Activated naive CD8-positive, alpha-beta T cell treated with anti-CD3 and anti-CD28 coated beads, Interleukin-2, amount 10 ng/mL, durations not matched to agents 7 days and 5 days (primary cell): ENCODE measurements around the gene SMIM34. TPM values are rescaled to one million over a fixed set of nuclear protein-coding genes. Genes with fewer than 3 reads are reported as not detected.
"Not testable (repeated sequence)": the region's sequence is repeated elsewhere in the genome, so short reads cannot be mapped to it uniquely, and the experiment has no call there.

ENCODE experiments used
- ATAC-seq: fragments of 150-1000 bp; cut with Tn5 transposase; one replicate; pipeline ENCODE4 v1.10.0; 2021; ENCODE audit warnings: low read depth, moderate library complexity
- POLR2A ChIA-PET: fragments of 350-600 bp; sonication (Branson Sonifier 250); formaldehyde crosslinking; loops from one replicate; lab custom pipeline; 2021; ENCODE audit warnings: antibody characterized with exemption; lab: Charles Lee
- DNase-seq: peaks from one replicate; pipeline ENCODE4 v3.0.0; 2021
- H3K27ac Mint-ChIP-seq: one replicate; pipeline ENCODE4 v1.8.0; 2022; ENCODE audit warnings: mild to moderate bottlenecking, mixed read lengths
- H3K27me3 Mint-ChIP-seq: one replicate; pipeline ENCODE4 v1.8.0; 2022; ENCODE audit warnings: mild to moderate bottlenecking, moderate library complexity, mixed read lengths
- H3K36me3 Mint-ChIP-seq: one replicate; pipeline ENCODE4 v1.8.0; 2021; ENCODE audit warnings: mild to moderate bottlenecking, mixed read lengths
- H3K4me1 Mint-ChIP-seq: one replicate; pipeline ENCODE4 v1.8.0; 2021; ENCODE audit warnings: mixed read lengths
- H3K4me3 Mint-ChIP-seq: one replicate; pipeline ENCODE4 v1.8.0; 2022; ENCODE audit warnings: mild to moderate bottlenecking, moderate library complexity, mixed read lengths
- H3K9me3 Mint-ChIP-seq: one replicate; pipeline ENCODE4 v1.8.0; 2021; ENCODE audit warnings: mixed read lengths
- total RNA-seq, 2 experiments: library from RNA; stranded (reverse); gene quantifications; one replicate each; pipeline ENCODE4 v1.2.3, GENCODE V29; 2021

Gene SMIM34, protein sequence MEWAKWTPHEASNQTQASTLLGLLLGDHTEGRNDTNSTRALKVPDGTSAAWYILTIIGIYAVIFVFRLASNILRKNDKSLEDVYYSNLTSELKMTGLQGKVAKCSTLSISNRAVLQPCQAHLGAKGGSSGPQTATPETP
- total RNA-seq = not detected

DNA sequence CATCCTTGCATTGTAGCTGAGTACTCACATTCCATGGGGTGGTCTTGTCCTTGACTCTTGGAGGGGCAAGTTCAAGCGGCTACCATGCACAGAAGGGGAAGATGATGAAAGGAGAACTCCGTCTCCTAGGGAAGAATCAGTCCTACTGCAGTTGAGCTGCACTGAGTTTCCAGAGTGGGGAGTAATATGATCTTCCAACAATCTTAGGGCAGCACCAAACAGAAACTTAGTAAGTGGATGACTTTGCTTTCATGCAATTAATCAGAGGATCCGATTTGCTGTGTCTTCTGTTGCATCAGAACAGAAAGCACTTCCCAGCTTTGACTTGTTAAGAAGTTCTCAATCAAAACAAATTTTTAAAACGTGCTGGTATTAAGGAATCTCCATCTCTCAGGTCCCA lies at the start of gene SMIM34:
Gene SMIM34, minus strand, starts transcription at position 147 of the 400 bp plus-strand sequence. Its CDS starts 112 bp downstream, at position 35.
- POLR2A ChIA-PET, H3K4me3 Mint-ChIP-seq, DNase-seq, H3K4me1 Mint-ChIP-seq, H3K36me3 Mint-ChIP-seq, H3K9me3 Mint-ChIP-seq, H3K27me3 Mint-ChIP-seq, ATAC-seq, H3K27ac Mint-ChIP-seq: not testable (repeated sequence)

DNA sequence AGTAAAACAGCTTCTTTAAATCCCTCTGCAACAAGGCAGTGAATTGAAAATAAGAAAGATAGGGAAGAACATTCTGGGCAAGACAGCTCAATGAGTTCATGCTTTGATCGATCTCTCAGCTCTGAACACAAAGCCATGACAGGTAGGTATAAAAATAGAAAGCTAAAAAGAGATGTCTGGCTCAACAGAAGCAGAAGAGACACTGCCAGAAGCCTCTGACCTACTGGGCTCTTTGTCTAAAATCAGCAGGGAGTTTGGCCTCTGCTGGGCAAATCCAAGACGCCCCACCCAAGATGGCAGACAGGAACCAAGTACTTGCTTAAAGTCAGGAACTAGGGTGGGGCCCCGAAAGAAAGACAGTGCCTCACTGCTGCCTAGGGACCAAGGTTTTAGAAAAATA lies 43.6 kb upstream of the SMIM34 start:
- H3K4me3 Mint-ChIP-seq, ATAC-seq, H3K9me3 Mint-ChIP-seq, H3K27ac Mint-ChIP-seq, H3K36me3 Mint-ChIP-seq, POLR2A ChIA-PET, DNase-seq, H3K27me3 Mint-ChIP-seq, H3K4me1 Mint-ChIP-seq: not testable (repeated sequence)

DNA sequence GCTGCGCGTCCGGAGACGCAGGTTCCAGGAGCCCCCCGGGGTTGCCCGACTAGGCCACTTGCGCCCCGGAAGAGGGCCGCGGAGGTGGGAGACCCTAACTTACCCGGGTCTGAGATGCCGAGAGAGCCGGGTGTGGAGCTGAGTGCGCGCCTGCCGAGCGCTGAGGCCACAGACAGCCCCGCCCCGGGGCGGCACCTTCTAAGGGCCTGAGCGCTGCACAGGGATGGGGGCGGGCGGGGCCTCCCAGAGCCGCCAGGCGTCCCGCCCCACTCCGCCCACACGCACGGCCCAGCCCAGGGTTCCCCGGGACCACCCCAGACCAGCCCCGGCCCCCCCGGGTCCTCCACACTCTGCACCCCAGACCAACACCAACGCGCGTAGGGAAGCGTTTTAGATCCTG lies 35.7 kb upstream of the SMIM34 start:
- ATAC-seq, DNase-seq, H3K27ac Mint-ChIP-seq, H3K4me3 Mint-ChIP-seq, H3K9me3 Mint-ChIP-seq, H3K27me3 Mint-ChIP-seq, H3K36me3 Mint-ChIP-seq, POLR2A ChIA-PET, H3K4me1 Mint-ChIP-seq: not testable (repeated sequence)

DNA sequence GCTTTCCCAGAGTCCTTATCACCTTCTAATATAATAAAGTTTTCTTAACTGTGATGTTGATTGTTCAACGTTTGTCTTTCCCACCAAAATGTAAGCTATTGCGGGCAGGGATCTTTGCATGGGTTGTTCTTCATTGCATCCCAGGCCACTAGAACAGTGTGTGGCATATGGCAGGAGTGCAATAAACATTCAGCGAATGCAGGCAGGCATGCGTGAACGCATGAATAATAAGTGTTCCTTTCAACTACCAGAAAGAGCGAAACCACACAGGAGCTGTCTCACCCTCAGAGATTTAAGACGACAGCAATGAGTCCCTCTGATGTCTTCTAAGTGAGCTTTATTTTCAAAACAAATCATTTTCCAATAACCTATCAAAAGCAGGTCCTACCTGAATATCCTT lies 34.5 kb upstream of the SMIM34 start:
- POLR2A ChIA-PET, ATAC-seq, DNase-seq, H3K4me1 Mint-ChIP-seq, H3K27ac Mint-ChIP-seq, H3K36me3 Mint-ChIP-seq, H3K9me3 Mint-ChIP-seq, H3K4me3 Mint-ChIP-seq, H3K27me3 Mint-ChIP-seq: not testable (repeated sequence)

DNA sequence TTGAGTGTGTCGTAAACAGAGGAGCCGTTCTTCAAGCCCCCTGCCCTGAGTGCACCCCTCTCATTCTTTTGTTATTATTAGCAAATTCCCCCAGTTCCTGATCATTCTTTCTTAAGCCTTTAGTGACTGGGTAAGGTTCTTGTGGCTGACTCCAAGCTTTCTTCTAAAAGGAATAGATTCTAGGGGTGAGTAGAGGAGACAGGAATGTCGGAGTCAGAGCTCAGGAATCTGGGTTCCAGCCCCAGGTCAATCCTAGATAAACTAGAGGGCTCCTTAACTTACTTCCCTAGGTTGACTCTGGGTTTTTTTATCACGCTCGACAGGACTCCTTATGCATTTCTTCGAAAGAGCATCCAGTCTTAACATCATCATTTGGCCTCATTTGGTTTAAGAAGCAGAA lies 32.4 kb upstream of the SMIM34 start:
- H3K4me1 Mint-ChIP-seq, H3K9me3 Mint-ChIP-seq, DNase-seq, H3K4me3 Mint-ChIP-seq, ATAC-seq, H3K27ac Mint-ChIP-seq, POLR2A ChIA-PET, H3K36me3 Mint-ChIP-seq, H3K27me3 Mint-ChIP-seq: not testable (repeated sequence)

DNA sequence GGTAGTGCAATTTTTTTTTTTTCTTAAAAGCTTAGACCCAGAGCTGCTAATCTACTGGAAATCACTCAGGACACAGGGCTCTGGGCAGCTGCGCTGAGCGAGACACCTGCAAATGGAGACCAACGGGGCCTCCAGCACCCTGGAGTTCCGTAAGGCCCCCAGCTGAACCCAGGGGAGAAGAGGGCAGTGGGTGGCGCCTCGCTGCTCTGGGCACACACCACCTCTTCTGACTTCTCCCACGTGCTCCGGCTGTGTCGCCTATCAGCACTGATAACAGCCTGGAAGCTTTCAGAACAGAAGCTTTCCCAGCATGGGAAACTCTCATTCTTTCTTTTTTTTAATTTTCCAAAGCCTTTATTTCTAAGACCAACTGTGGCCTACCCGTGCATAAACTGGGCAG lies 31.9 kb upstream of the SMIM34 start:
- H3K36me3 Mint-ChIP-seq, DNase-seq, H3K4me3 Mint-ChIP-seq, H3K9me3 Mint-ChIP-seq, H3K27me3 Mint-ChIP-seq, H3K27ac Mint-ChIP-seq, H3K4me1 Mint-ChIP-seq, ATAC-seq, POLR2A ChIA-PET: not testable (repeated sequence)

DNA sequence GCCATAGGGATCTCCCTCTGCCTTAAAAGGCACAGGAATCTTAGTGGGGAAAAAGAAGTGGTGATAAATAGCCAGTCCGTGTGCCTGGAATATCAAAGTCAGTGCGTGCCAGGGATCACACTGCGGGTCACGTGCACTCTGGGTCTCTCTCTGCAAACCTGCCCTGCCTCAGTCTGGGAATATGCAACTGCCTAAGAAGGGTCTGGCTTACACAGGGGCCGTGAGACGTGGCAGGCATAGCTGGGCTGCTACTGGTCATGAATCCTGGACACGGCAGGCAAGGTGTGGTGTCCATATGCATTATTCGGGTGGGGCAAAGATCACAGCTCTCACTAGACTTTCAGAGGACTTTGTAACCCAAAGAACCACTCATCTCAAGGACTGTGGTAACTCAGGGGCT lies 23.3 kb upstream of the SMIM34 start:
- H3K36me3 Mint-ChIP-seq, H3K27me3 Mint-ChIP-seq, DNase-seq, H3K9me3 Mint-ChIP-seq, H3K27ac Mint-ChIP-seq, ATAC-seq, POLR2A ChIA-PET, H3K4me3 Mint-ChIP-seq, H3K4me1 Mint-ChIP-seq: not testable (repeated sequence)

DNA sequence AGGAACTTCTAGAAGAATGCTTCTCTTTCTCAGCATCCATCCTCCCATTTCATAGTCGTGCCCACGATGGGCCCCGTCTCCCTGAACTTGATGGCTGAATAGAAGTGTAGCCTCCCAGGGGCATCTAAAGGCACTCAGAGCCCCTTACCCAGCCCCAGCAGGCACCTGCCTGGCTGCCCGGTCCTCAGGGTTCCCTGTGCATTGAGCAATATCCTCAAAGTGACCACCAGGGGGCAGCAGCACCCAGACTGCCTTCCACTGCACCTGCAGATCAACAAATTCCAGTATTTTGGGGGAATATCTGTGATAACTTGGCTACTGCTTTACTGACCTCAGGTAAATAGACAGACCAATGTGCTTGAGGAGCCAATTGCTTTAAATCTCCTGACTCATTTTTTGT lies 19.7 kb upstream of the SMIM34 start:
- DNase-seq, H3K4me1 Mint-ChIP-seq, ATAC-seq, POLR2A ChIA-PET, H3K27me3 Mint-ChIP-seq, H3K9me3 Mint-ChIP-seq, H3K27ac Mint-ChIP-seq, H3K36me3 Mint-ChIP-seq, H3K4me3 Mint-ChIP-seq: not testable (repeated sequence)

DNA sequence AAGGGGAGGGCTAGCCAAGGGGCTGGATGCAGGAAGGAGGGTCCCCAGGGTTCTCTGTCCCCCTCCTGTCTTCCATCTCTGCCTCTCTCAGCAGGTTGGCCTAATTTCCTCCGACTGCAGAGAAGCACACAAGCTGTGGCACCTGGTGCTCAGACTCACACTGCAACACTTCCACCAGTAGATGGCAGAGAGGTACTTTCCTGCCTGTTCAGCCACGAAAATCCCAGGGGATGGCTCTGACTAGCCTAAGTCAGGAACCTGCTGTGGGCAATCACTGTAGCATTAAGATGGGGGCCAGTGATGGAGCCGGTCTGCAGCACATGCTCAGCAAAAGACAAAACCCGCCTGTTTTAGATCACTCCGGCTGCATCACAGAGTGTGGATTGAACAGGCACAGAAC lies 6.0 kb upstream of the SMIM34 start:
- H3K9me3 Mint-ChIP-seq, ATAC-seq, POLR2A ChIA-PET, H3K27me3 Mint-ChIP-seq, DNase-seq, H3K4me3 Mint-ChIP-seq, H3K36me3 Mint-ChIP-seq, H3K27ac Mint-ChIP-seq, H3K4me1 Mint-ChIP-seq: not testable (repeated sequence)

DNA sequence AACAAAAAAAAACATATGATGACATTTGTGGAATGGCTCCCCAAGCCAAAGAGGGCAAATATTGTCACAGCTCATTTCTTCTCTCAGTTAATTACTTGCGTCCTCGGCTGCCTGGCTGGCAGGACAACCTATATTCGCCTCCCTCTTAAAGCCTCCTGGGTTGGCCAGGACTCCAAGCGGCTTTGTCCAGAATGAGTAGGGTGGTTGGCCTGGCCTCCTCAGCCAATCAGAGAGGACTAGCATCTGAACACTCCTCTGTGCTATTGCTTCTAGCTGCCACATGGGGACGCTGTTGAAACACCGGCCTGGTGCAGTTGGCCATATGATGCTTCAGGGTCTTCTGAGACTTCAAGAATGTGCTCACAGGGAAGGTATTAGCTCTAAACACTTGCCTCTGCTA lies 4.7 kb upstream of the SMIM34 start:
- H3K27me3 Mint-ChIP-seq, H3K36me3 Mint-ChIP-seq, POLR2A ChIA-PET, DNase-seq, H3K4me1 Mint-ChIP-seq, H3K9me3 Mint-ChIP-seq, ATAC-seq, H3K27ac Mint-ChIP-seq, H3K4me3 Mint-ChIP-seq: not testable (repeated sequence)

DNA sequence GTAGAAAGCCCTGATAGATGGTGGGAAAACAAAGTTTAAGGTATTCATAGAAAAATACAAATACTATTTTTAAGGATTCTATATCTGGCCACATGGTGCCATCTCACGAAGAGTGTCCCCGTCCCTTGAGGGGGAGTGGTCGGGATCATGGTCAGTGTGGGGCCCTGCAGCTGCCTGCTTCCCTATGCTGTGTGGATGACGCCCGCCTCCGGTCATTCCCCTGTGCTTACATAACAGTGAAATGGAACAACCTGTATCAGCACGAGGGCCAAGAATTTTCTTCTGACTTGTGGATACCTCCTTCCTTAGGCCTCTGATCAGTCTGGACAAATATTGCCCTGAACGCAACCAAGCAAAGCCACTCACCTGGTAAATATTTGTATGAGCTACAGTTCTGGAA lies 3.6 kb upstream of the SMIM34 start:
- H3K9me3 Mint-ChIP-seq, H3K4me3 Mint-ChIP-seq, DNase-seq, ATAC-seq, H3K27ac Mint-ChIP-seq, POLR2A ChIA-PET, H3K36me3 Mint-ChIP-seq, H3K27me3 Mint-ChIP-seq, H3K4me1 Mint-ChIP-seq: not testable (repeated sequence)

DNA sequence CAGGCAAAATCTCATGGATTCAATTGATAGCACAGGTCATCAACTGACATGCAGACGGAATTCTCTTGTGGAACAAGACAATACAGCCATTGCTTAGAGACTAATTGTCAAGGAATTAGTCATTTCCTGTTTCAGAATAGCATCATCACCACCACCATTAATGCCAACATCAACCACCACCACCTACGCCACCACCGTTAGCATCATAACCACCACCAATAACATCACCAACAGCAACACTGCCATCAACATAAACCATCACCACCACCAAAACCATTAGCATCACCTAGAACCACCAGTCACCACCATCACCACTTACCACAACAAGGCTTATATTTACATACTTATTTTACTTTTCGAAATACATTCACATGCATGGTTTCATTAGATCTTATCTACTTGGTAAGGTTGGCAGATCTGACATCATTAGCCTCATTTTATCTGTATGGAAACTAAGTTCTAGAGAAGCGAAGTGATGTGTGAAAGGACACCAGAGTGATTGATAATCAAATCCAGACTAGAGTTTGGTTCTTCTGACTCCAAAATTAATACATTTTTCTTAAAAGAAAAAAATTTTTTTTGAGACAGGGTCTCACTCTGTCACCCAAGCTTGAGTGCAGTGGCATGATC lies 6.2 kb downstream of the SMIM34 start:
- H3K4me3 Mint-ChIP-seq, H3K27ac Mint-ChIP-seq, ATAC-seq, H3K9me3 Mint-ChIP-seq, DNase-seq, H3K4me1 Mint-ChIP-seq, H3K27me3 Mint-ChIP-seq, POLR2A ChIA-PET, H3K36me3 Mint-ChIP-seq: not testable (repeated sequence)

DNA sequence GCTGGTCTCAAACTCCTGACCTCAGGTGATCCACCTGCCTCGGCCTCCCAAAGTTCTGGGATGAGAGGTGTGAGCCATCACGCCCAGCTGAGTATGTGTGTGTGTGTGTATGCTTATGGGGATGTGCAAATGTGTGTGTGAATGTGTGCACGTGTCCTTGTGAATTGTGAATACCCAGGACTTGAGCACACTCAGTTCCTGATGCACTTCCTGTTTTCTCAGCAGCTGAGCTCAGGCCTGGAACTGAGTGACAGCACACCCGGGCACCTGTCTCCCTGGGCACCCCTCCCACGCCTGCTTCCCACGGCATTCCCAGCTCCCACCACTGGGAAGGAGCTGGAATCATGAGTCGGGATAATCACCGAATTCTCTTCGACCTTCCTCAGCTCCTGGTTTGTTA lies 16.5 kb downstream of the SMIM34 start:
- H3K4me1 Mint-ChIP-seq, DNase-seq, POLR2A ChIA-PET, H3K36me3 Mint-ChIP-seq, H3K9me3 Mint-ChIP-seq, H3K4me3 Mint-ChIP-seq, H3K27me3 Mint-ChIP-seq, ATAC-seq, H3K27ac Mint-ChIP-seq: not testable (repeated sequence)

DNA sequence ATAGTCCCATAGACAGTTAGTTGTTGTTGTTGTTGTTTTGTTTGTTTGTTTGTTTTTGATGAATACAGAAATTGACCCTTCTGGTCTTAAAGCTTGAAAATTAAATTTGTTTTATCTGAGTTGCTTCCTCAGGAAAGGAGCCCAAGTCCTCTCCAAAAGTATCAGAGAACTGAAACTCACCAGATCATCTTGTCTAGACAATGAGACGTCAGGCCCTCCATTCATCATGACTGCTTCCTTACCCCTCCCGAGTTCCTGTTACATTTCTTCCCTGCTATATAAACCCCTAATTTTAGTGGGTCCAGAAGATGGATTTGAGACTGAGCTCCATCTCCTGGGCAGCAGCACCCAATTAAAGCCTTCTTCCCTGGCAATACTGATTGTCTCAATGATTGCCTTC lies 17.1 kb downstream of the SMIM34 start:
- H3K4me3 Mint-ChIP-seq, H3K4me1 Mint-ChIP-seq, ATAC-seq, H3K27ac Mint-ChIP-seq, H3K36me3 Mint-ChIP-seq, DNase-seq, H3K9me3 Mint-ChIP-seq, H3K27me3 Mint-ChIP-seq, POLR2A ChIA-PET: not testable (repeated sequence)
